NOMO-1 (cell line): ENCODE measurements around the gene ITPK1.
A peak's percentile ranks its signal among the peaks of the same experiment; 100 is the strongest.

Experiments used
- DNase-seq, 2 experiments: peaks; one replicate each; lab custom pipeline; 2025; ENCODE audit not compliant: unreplicated experiment in 2 of 2; lab: John Stamatoyannopoulos, UW

Gene ITPK1

GRCh38 chr14:93086441-93087055, 29.2 kb downstream of the ITPK1 start:
- peak in 1 of 2 experiments; percentile 15 for DNase-seq

- no peak for DNase-seq
Measured at GRCh38 chr14:93085911-93086310, 29.8 kb downstream of the ITPK1 start.

- DNase-seq, result peak; percentile 32 to 48
Measured at GRCh38 chr14:93084866-93085857, 30.6 kb downstream of the ITPK1 start.

GRCh38 chr14:93084402-93084801, 31.3 kb downstream of the ITPK1 start:
- DNase-seq, result no peak

- DNase-seq, result no peak
Measured at GRCh38 chr14:93083917-93084316, 31.8 kb downstream of the ITPK1 start.

- no peak for DNase-seq
Measured at GRCh38 chr14:93082576-93083001, 33.1 kb downstream of the ITPK1 start.

- DNase-seq, result no peak
Measured at GRCh38 chr14:93081876-93082570, 33.7 kb downstream of the ITPK1 start.

GRCh38 chr14:93079865-93080403, 35.8 kb downstream of the ITPK1 start:
- DNase-seq, result no peak

GRCh38 chr14:93079321-93079720, 36.4 kb downstream of the ITPK1 start:
- no peak for DNase-seq

GRCh38 chr14:93078870-93079269, 36.9 kb downstream of the ITPK1 start:
- DNase-seq, result no peak

- DNase-seq, result no peak
Measured at GRCh38 chr14:93076755-93077154, 39.0 kb downstream of the ITPK1 start.

GRCh38 chr14:93075891-93076290, 39.8 kb downstream of the ITPK1 start:
- no peak for DNase-seq

- DNase-seq, result peak; percentile 97
Measured at GRCh38 chr14:93073910-93074769, 41.6 kb downstream of the ITPK1 start.

- DNase-seq, result peak; percentile 63 to 71
Measured at GRCh38 chr14:93073358-93073707, 42.4 kb downstream of the ITPK1 start.

GRCh38 chr14:93072659-93073357, 42.9 kb downstream of the ITPK1 start:
- DNase-seq, result peak in 1 of 2 experiments; percentile 57

- no peak for DNase-seq
Measured at GRCh38 chr14:93068711-93069110, 47.0 kb downstream of the ITPK1 start.

GRCh38 chr14:93067088-93067487, 48.6 kb downstream of the ITPK1 start:
- no peak for DNase-seq

GRCh38 chr14:93065272-93065730, 50.4 kb downstream of the ITPK1 start:
- DNase-seq, result no peak
